ENCODE data around the gene CCR6. TPM values are rescaled to one million over a fixed set of nuclear protein-coding genes. Genes with fewer than 3 reads are reported as not detected.
A peak's percentile ranks its signal among the peaks of the same experiment; 100 is the strongest.

Gene CCR6
- total RNA-seq, 1 donor from 2014 or later: not detected

DNA sequence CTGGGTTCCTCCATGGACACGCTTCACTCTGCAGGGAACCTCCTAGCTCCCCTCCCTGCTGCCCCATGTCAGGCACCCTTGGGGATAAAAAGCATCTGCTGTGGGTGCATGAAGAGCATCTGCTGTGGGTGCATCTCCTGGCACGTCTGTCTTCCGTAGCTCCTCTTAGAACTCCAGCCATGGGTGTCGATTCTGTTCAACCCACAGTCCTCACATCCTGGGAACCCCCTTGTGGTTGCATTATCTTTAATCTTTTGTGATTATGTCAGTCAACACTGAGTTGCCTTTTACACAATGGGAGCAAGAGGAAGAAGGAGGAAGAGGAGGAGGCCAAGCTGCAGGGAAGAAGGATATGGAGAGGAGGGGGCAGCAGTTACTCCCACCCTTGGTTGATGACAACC lies 24.1 kb upstream of the CCR6 start:
- DNase-seq: no peak

- no peak for DNase-seq
These were observed 23.2 kb upstream of the CCR6 start for GRCh38 chr6:167099707-167100106.

- no peak for DNase-seq
These were observed 22.6 kb upstream of the CCR6 start for GRCh38 chr6:167100241-167100674.

GRCh38 chr6:167102318-167102717 lies 20.6 kb upstream of the CCR6 start:
- no peak for DNase-seq

- DNase-seq: no peak
These were observed 19.6 kb upstream of the CCR6 start for GRCh38 chr6:167103041-167103891.

DNA sequence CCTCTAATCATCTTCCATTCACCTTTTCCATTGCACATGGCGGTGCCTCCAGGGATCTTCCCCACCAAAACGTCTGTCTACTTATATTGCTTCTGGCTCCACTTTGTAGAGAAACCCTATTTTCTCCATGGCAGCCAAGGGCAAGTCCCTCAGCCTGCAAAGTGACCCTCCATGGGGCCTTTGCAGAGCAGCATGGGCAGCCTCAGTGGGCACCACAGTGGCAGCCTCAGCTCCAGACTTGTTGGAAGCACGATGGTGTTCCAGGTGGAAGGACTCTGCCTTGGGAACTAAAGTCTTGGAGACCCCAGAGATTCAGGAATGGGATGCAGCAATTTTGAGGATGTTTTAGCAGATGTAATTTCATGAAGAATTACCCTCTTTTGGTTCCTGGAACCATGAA lies 18.5 kb upstream of the CCR6 start:
- no peak for DNase-seq

DNA sequence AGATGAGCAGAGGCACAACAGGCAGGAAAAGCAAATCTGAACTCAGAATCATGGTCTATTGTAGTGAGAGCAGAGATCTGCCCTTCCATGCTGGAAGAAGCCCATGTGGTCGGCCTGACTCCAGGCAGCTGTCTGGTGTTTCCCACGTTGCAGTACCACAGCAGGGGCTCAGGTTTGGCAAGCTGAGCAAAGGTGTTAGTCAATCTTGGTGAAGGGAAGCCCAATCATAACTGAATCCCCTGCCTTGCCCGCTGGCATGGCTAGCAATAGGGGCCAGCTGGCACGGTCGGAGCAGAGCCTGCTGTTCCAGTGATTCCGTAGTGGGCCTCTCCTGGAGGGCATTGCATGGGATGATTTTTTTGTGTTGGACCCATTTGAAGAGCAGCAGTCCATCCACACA lies 17.8 kb upstream of the CCR6 start:
- DNase-seq: no peak

GRCh38 chr6:167106406-167106805 lies 16.5 kb upstream of the CCR6 start:
- no peak for DNase-seq

DNA sequence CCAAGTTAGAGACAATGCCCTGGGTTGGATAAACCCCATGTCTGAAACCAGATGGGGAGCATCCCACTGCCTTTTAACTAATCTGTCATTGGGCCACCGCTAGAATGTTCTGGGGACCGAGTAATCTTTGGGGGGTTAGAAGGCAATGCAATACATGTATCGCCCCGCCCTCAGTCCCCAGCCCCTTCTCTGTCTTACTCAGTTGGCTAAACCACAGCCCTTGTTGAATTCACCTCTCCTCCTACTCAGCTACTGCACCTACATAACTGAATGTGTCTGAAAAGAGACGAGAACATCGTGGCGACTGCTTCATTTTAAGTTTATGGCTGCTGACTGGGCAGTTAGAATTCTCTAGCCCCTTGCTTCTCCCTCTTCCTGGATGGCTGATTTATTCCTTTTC lies 15.1 kb upstream of the CCR6 start:
- DNase-seq: no peak

DNA sequence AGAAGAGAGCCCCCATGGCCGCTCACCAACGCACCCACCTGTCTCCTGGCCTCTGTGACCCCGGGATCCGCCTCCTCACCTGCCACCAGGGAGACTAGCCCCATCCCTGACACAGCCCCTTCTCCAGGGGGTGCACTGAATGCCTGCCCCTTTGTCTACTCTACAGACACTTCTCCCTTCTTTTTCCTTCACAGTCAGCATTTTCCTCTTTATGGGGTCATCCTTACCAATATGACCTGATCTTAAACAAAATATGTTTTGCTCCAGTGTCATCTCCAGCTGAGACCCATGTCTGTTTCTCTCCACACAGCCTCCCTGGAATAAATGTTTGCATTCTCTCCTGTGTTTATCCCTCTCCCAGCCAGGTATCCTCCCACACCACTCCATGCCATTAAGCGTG lies 14.6 kb upstream of the CCR6 start:
- no peak for DNase-seq

- no peak for DNase-seq
These were observed 13.2 kb upstream of the CCR6 start for GRCh38 chr6:167109651-167110050.

DNA sequence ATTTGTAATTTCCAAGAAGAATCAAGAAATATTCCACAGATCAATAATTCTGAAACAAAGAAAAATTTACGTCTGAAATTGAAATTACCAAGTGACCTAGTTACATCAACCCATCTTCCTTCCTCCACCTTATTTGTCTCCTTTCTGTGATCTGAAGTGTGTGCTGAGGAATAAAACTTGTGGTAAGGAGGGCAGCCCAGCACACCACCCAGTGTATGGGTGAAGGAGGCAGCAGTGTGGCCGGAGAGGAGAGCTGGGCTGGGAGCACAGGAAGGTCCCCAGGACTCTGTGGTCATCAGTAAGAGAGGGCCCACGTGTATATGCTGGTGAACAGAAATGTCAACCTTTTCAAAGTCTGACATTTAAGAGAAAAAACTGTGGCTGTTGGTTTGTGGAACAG lies 11.3 kb upstream of the CCR6 start:
- DNase-seq: no peak

DNA sequence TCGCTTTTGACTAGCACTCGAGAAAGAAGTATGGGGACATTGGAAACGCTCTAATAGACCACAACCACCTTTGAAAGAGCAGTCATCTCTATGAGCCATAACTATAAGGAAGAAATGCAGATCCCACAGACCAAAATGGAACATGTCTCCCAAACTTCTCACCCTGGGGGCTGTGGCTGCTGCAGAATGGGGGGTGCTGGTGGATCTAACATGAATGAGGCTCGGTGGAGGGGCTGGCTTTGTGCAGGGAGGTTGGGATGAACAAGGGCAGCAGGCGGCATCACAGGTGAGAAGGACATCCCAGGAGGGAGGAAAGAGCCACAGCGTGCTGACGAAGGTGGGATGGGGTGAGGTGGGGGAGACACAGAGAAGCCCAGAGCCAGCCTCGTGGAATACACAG lies 10.5 kb upstream of the CCR6 start:
- no peak for DNase-seq

DNA sequence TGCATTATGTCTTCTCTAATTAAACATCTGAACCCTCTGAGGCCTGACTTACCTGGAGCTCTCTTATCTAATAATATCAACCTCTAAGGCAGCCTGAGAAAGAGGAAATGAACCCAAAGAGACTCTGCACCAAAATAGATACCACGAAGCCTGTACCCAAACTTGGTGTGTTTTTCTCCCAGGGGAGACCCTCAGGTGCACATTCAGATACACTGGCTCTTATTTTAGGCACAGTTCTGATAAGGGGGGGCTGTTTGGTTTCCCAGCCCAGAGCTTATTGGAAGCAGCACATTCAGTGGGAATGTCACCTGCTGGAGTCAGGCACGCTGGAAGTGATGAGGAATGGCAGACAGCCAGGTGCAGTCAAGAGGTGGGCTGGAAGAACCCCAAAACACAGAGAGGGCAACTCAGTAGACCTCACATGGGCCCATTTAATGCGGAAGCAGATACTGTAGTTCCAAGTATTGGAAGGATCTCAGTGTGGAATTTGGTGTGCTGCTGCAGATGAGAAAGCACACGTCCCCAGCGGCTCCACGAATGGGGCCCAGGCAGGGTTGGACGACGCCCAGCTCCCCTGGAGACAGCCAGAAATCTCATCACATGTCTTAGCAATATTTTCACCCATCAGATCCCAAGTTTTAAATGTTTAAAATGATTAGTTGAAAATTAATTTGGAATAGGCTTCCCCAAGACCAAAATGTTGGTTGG lies 9.7 kb upstream of the CCR6 start:
- DNase-seq: no peak

DNA sequence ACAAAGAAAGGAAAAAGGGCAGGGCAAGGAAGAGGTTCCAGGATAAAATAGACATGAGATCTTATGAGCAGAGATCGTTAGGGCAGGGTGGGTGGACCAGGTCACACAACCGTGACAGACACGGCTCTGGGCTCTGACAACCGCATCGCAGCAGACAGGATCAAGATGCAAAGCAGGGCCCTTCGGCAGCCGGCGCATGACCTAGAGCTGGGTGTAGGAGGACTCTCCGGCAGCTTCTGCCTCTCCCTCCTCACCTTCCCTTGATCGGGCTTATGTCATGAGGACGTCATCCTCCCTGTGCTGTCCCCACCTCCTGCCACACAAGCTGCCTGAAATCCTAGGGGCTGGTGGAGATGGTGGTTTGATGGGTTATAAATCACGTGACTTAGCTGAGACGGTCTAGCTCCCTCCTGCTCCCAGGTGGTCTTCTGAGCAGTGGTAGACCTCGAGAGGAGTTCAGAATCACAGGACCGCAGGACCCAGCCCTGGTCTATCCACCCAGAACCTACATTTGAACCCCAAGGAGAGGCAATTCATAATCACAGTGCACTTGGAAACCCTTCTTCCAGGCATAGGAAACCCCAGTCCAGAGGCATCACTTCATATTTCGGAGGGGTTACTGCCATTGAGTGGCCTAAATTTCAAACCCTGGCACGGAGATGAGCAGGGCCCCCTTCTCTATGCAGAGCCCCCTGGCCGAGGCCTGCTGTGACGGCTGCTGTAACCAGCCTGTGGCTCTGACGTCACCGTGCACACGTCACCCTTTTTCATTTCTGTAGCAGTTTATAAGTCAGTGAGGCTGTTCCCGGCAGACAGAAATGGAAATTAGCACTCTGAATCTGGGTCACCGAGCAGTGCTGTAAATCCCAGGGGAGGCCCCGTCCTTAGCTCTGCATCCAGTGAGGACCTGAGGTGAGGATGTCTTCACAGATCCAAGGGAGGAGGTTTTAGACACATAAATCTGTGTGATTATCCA lies 8.7 kb upstream of the CCR6 start:
- DNase-seq: no peak

GRCh38 chr6:167115054-167115453 lies 7.8 kb upstream of the CCR6 start:
- no peak for DNase-seq

DNA sequence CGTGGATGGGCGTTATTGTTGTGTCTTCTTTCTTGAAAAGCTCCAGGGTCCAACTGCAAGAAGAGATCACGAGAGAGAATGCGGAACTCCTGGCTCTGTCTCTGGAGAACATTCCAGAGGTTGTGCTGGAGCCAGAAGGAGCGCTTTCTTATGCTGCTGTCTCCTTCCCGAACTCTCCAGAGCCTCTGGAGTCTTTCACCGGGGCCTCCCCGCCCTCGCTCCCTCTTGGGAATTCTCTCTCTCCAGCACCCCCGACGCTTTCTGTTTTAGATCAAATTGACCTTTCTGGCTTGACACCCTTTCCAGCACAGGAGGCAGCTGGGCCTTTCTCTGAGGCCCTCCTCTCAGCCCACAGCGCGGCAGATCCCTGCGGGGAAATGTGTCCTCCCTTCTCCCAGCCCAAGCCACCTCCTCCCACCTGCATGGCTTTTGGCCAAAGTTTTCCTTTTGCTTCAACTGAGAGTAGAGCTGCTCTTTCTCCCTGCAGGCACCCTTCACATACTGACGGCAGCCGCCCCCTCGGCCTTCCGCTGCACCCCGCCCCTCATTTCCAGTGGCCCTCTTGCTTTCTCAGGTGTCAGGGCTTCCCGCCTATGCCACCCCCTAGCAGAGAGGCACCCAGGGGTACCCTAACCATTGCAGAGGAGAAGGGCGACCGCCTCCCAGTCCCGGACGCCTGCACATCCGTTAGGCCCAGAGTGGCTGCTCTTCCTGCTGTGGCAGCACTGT lies 6.6 kb upstream of the CCR6 start:
- peak; percentile 56 for DNase-seq

GRCh38 chr6:167116838-167117228 lies 6.1 kb upstream of the CCR6 start:
- DNase-seq: no peak

DNA sequence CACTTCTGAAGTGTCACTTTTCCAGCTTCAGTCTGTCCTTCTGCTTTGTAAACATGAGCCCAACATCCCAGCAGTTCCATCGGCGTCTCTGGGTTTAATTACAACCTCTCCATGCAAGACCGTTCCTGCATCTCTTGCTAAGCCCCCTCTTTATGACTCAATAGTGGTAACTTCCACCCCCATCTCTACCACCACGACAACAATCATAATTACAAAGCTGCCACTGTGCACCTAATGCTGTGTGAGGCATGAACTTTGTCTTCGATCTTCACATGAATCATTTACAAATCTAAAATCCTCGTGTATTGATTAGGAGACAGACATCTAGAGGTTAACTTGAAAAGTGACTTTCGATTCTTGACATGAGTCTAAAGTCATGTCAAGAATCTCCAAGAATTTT lies 4.9 kb upstream of the CCR6 start:
- DNase-seq: no peak

GRCh38 chr6:167118839-167119238 lies 4.1 kb upstream of the CCR6 start:
- DNase-seq: no peak

DNA sequence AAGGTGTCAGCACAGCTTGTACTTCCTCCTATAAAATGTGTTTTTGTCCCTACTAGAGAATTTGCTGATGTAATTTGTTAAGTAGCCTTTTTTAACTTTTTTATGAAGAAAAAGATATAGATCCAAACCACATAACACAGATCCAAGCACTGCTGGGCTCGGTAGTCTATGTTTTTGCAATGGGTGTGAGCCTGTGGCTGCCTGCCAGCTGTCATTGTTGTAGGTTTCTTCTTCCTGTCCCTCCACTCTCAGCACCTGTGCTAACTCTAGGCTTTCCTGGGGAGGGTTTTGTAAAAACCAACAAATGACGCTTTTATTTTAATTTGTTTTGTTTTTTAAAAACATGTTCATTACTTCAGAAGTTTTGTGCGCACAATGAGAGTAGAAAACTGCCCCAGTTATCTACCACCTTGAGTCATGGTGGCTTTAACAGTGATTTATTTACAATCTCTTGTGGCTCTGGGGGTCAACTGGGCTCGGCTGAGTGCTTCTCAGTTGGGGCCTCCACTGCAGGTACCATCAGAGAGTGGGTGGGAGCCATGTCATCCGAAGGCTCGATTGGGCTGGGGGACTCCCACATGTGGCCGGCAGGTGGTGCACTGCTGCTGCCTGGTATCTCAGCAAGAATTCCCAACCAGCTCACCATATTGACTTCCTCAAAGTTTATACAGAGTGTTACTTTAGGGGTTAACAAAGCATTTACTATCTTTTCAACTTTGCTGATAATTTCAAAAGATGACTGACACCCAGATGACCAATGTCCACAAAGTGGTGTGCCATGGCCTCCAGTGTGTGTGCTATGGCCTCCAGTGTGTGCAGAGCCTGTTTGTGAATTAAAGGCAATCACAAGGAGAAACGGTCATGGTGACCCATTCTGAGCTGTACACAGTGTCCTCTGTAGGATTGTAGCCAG lies 3.0 kb upstream of the CCR6 start:
- DNase-seq: no peak
